Prostate gland (tissue), 2 donors: Measurements from ENCODE around the gene TNIP3.

Source experiments
- POLR2A ChIP-seq: fragments of 450-650 bp; IDR thresholded peaks from one replicate; pipeline ENCODE4 v1.6.1; 2016; ENCODE audit warnings: antibody characterized with exemption, mild to moderate bottlenecking
- POLR2AphosphoS5 ChIP-seq: sonication (generic); formaldehyde crosslinking; IDR thresholded peaks from one replicate; pipeline ENCODE4 v1.6.1; 2017; ENCODE audit warnings: antibody characterized with exemption
- TF ChIP-seq, protein P1 (sequence below), 4 experiments: fragments of 200-600 bp in 2 of 4; fragments of 450-650 bp in 2 of 4; sonication (generic) in 2 of 4; IDR thresholded peaks; 1 replicate in 3 of 4; 2 replicates in 1 of 4; pipeline ENCODE4 v1.5.1; 2016 to 2019; ENCODE audit warnings: antibody characterized with exemption in 4 of 4, mild to moderate bottlenecking in 2 of 4, moderate library complexity in 2 of 4

GRCh38 chr4:121144021-121144420 is 20.1 kb downstream of the TNIP3 start:
- TF ChIP-seq, protein P1, sequence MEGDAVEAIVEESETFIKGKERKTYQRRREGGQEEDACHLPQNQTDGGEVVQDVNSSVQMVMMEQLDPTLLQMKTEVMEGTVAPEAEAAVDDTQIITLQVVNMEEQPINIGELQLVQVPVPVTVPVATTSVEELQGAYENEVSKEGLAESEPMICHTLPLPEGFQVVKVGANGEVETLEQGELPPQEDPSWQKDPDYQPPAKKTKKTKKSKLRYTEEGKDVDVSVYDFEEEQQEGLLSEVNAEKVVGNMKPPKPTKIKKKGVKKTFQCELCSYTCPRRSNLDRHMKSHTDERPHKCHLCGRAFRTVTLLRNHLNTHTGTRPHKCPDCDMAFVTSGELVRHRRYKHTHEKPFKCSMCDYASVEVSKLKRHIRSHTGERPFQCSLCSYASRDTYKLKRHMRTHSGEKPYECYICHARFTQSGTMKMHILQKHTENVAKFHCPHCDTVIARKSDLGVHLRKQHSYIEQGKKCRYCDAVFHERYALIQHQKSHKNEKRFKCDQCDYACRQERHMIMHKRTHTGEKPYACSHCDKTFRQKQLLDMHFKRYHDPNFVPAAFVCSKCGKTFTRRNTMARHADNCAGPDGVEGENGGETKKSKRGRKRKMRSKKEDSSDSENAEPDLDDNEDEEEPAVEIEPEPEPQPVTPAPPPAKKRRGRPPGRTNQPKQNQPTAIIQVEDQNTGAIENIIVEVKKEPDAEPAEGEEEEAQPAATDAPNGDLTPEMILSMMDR (IDR thresholded peaks at IDR 0.05) = no peak
- no peak for TF ChIP-seq POLR2AphosphoS5
- TF ChIP-seq POLR2A = no peak
